Right lobe of liver (tissue), 6 donors: ENCODE data around the gene HIBADH. TPM values are rescaled to one million over a fixed set of nuclear protein-coding genes. Genes with fewer than 3 reads are reported as not detected.
A peak's percentile ranks its signal among the peaks of the same experiment; 100 is the strongest.

Experiments
- ATAC-seq, 4 donors: fragments of 200-7000 bp; cut with Tn5 transposase; one replicate each; pipeline ENCODE4 v1.9.1; 2020; ENCODE audit warnings: mild to moderate bottlenecking in 4 of 4, moderate library complexity in 4 of 4
- DNase-seq, 3 donors: peaks; one replicate each; pipeline ENCODE4 v3.0.0-alpha.2; 2020
- H3K27ac ChIP-seq, 3 donors: fragments of 200-600 bp; one replicate each; pipeline ENCODE4 v1.8.0; 2022
- H3K27me3 ChIP-seq, 2 donors: fragments of 200-600 bp; one replicate each; pipeline ENCODE4 v1.8.0; 2022
- H3K36me3 ChIP-seq, 4 donors: fragments of 200-600 bp; sonication (generic) in 1 of 4; one replicate each; pipeline versions ENCODE4 v1.5.1 to v1.8.0; 2017 to 2022; ENCODE audit warnings: control low read depth in 1 of 4
- H3K4me1 ChIP-seq, 4 donors: fragments of 200-600 bp; sonication (generic) in 1 of 4; one replicate each; pipeline versions ENCODE4 v1.5.1 to v1.8.0; 2017 to 2022; ENCODE audit warnings: control low read depth in 1 of 4
- H3K4me3 ChIP-seq, 3 donors: fragments of 200-600 bp; one replicate each; pipeline ENCODE4 v1.8.0; 2022
- H3K9me3 ChIP-seq, 4 donors: fragments of 200-600 bp; sonication (generic) in 1 of 4; one replicate each; pipeline versions ENCODE4 v1.5.1 to v1.8.0; 2017 to 2022; ENCODE audit warnings: control low read depth in 1 of 4
- CTCF ChIP-seq, 4 donors: fragments of 200-600 bp in 3 of 4; fragments of 450-650 bp in 1 of 4; IDR thresholded peaks; one replicate each; pipeline versions ENCODE4 v1.5.1 to v1.8.0; 2016 to 2022; ENCODE audit warnings: antibody characterized with exemption in 4 of 4, mild to moderate bottlenecking in 2 of 4
- POLR2A ChIP-seq: fragments of 450-650 bp; IDR thresholded peaks from one replicate; pipeline ENCODE4 v1.6.1; 2017; ENCODE audit warnings: antibody characterized with exemption, mild to moderate bottlenecking
- WGBS: methylation state at CpG from one replicate; pipeline ENCODE4 v1.1.6; 2018; ENCODE audit warnings: low coverage, low lambda C conversion rate; ENCODE audit not compliant: insufficient coverage; ENCODE audit errors: missing lambda C conversion rate; 5-methylcytosine and 5-hydroxymethylcytosine counted together
- intact Hi-C, 2 donors: fragments of 100-400 bp; cut with DNase I; formaldehyde crosslinking; loops; one replicate each; pipeline versions ENCODE4 v1.11.2 to v1.14.1; 2022
- total RNA-seq, 6 experiments: library from RNA; depleted of rRNA in 2 of 6; stranded (reverse); fragments of >200 nt in 2 of 6; fragmentation: NEBNext Ultra II Directional in 3 of 6; extraction: Animal tissue kit (Norgen Biotek cat#: 25700) in 3 of 6; gene quantifications; one replicate each; pipeline versions ENCODE4 v1.1.0 to v1.2.4, GENCODE V29; 2016 to 2023
- donor health status: DM: no; HTN: yes; CAD: no.
- donor health status: DM: no; HTN: no; CAD: no.
- donor health status: DM: no; HTN: no; CAD: no.
- donor health status: DM: no; HTN: yes; CAD: no.
- donor health status: DM: no; HTN: yes; CAD: no.

Gene HIBADH
- total RNA-seq, 6 experiments from 2014 or later = 64.9 to 143 (median 67.2) TPM

DNA sequence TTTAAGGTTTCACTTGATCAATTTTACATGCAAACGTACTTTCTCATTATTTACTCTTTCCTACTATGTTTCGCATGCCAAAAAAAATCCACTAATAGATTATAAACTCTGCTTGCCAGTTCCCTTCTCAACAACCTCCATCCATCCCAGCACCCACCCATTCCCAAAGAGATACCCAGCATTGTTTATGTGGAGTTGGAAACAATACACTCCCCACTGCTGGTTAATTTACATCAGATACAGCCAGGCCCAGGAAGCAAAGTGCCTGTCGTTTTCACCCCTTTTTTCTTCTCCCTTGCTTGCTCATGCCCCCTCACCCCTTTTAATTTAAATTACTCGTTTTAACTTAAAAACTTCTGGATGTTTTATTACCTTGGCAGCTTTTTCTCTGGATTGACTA lies 59.9 kb downstream of the HIBADH start:
- TF ChIP-seq CTCF (IDR thresholded peaks at IDR 0.05) (no peak), POLR2A (no peak)

DNA sequence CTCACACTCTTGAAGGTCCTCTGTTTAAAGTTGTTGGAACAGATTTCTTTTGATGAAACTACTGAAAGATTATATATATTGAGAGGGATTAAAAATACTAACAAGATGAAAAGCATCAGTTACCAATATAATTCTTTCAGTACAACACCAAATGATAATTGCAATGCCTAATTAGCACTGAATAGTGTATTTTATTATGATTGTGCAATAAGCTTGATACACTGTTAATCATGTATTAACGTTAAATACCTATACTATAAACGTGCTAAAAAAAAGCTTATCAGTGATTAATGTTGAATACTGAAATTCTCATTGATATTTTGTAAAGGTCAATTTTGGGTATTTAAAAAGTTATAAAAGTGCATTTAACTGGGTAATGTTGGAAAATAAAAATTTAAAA lies 61.5 kb downstream of the HIBADH start:
- ATAC-seq = no peak

More for the DNA sequence above, 59.9 kb downstream of the HIBADH start:
- no peak overlapping the region for H3K4me3 ChIP-seq
- H3K36me3 ChIP-seq = no peaks in the 10 kb centered on the region
- intact Hi-C loops = no loop called here
- H3K9me3 ChIP-seq = no peaks in the 10 kb centered on the region
- H3K27me3 ChIP-seq = no peaks in the 10 kb centered on the region
- DNase-seq (no peak), ATAC-seq (no peak)
- WGBS = 34% methylated on average over 4 of the region's 4 CpGs
- no peak overlapping the region for H3K27ac ChIP-seq
- peaks cover 0 to 47% (median 14%) of the 10 kb centered on the region in 4 donors for H3K4me1 ChIP-seq

DNA sequence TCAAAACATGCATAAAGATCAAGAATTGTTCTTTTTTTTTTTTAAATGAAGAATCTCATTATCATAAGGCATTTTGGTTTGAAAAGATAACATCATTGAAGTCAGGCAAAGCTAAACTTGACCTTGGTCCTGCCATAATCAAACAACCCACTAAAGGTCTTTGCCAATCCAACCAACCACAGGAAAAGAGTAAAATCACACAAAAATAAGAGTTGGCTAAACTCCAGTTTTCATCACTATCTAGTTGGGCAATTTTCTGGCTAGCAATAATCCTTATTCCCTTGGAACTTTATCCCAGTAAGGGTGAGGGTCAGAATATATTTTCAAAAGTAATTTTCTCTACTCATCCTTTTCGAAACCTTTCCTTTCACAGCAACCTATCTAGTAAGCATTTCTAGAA lies 62.4 kb downstream of the HIBADH start:
- Histone ChIP-seq H3K27me3 (no peaks in the 10 kb centered on the region), H3K4me1 (peaks cover 0 to 41% (median 12%) of the 10 kb centered on the region in 4 donors), H3K9me3 (no peaks in the 10 kb centered on the region), H3K36me3 (no peaks in the 10 kb centered on the region), H3K27ac (peak overlapping the region in 1 of 3 donors; percentile 44), H3K4me3 (no peak overlapping the region)
- DNase-seq = no peak
- peak; percentile 50 to 83 (median 67) for ATAC-seq
- 53% methylated on average over 1 of the region's 1 CpG for WGBS
- intact Hi-C loops = no loop called here
- no peak for TF ChIP-seq POLR2A
- no peak for TF ChIP-seq CTCF (IDR thresholded peaks at IDR 0.05)

More for the DNA sequence above, 61.5 kb downstream of the HIBADH start:
- intact Hi-C loops = no loop called here
- H3K4me1 ChIP-seq = peaks cover 0 to 41% (median 12%) of the 10 kb centered on the region in 4 donors
- no peak overlapping the region for H3K27ac ChIP-seq
- H3K9me3 ChIP-seq = no peaks in the 10 kb centered on the region
- DNase-seq = no peak
- WGBS = 26% methylated on average over 2 of the region's 2 CpGs
- no peaks in the 10 kb centered on the region for H3K27me3 ChIP-seq
- TF ChIP-seq CTCF (IDR thresholded peaks at IDR 0.05) (no peak), POLR2A (no peak)
- H3K4me3 ChIP-seq = no peak overlapping the region
- H3K36me3 ChIP-seq = no peaks in the 10 kb centered on the region

- H3K4me1 ChIP-seq = peaks cover 0 to 4% (median 0%) of the 10 kb centered on the region in 4 donors
- H3K27ac ChIP-seq = no peak overlapping the region
- 94% methylated on average over 4 of the region's 5 CpGs for WGBS
- no peaks in the 10 kb centered on the region for H3K27me3 ChIP-seq
- TF ChIP-seq CTCF (IDR thresholded peaks at IDR 0.05) (no peak), POLR2A (no peak)
- H3K4me3 ChIP-seq = no peak overlapping the region
- no peak for DNase-seq
- H3K9me3 ChIP-seq = no peaks in the 10 kb centered on the region
- no peak for ATAC-seq
- intact Hi-C loops = no loop called here
- H3K36me3 ChIP-seq = no peaks in the 10 kb centered on the region
Observed at GRCh38 chr7:27595009-27595408, 67.7 kb downstream of the HIBADH start.

- DNase-seq = no peak
- no peaks in the 10 kb centered on the region for H3K4me1 ChIP-seq
- intact Hi-C loops = no loop called here
- H3K27ac ChIP-seq = no peak overlapping the region
- no peaks in the 10 kb centered on the region for H3K9me3 ChIP-seq
- ATAC-seq = no peak
- no peaks in the 10 kb centered on the region for H3K36me3 ChIP-seq
- H3K27me3 ChIP-seq = no peaks in the 10 kb centered on the region
- TF ChIP-seq CTCF (IDR thresholded peaks at IDR 0.05) = no peak
- 93% methylated on average over 2 of the region's 2 CpGs for WGBS
- H3K4me3 ChIP-seq = no peak overlapping the region
Observed at GRCh38 chr7:27593226-27593625, 69.5 kb downstream of the HIBADH start.
